Neural cell (in vitro differentiated cells): Measurements from ENCODE around the gene PLA2G4B.

Source experiments
- EZH2 ChIP-seq: fragments of 200-600, 300-800 bp; shearing (Covaris generic), sonication (generic); IDR thresholded peaks from 2 replicates; pipeline ENCODE4 v1.6.1; 2014; ENCODE audit warnings: antibody characterized with exemption, low read length, borderline replicate concordance, mild to moderate bottlenecking; ENCODE audit not compliant: insufficient read depth, poor library complexity, severe bottlenecking
- POLR2AphosphoS5 ChIP-seq: IDR thresholded peaks from 2 replicates; pipeline ENCODE4 v1.6.1; 2012
- RAD21 ChIP-seq: fragments of 450-650 bp; conservative IDR thresholded peaks from 2 replicates; pipeline ENCODE4 v1.6.1; 2014; ENCODE audit warnings: antibody characterized with exemption, mild to moderate bottlenecking, moderate library complexity
- TF ChIP-seq, protein P1 (sequence below): fragments of 450-650 bp; IDR thresholded peaks from 2 replicates; pipeline ENCODE4 v1.5.1; 2014; ENCODE audit warnings: antibody characterized with exemption, mild to moderate bottlenecking, moderate library complexity; ENCODE audit not compliant: poor library complexity, severe bottlenecking

DNA sequence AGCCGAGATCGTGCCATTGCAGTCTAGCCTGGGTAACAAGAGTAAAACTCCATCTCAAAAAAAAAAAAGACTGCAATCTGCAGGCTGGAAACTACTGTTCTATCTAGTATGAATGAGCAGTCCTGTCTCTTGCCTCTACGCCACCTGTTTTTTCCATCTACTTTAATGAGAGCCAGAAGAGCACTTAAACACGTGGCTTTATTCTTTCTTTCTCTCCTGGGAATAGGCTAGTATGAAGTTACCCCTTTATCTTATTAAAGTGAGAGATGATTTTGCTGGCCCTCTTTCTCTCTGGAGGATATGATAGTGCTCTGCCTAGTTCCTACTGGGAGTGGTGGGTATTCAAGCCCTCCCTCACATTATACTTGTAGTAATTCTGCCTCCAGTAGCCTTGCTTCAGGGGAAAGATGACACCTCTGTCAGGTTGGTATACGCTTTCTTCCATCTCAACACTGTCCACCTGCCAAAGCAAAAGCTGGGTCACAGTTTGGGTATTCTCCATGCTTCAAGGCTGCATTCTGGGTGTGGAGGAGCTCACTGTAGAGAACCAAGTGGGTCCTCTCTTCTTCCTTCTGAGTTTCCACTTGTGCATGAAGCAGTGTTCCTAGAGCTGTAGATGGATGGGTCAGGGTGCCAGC, 46.5 kb upstream of the PLA2G4B start:
- no peak for TF ChIP-seq POLR2AphosphoS5
- TF ChIP-seq EZH2 = no peak
- TF ChIP-seq, protein P1, sequence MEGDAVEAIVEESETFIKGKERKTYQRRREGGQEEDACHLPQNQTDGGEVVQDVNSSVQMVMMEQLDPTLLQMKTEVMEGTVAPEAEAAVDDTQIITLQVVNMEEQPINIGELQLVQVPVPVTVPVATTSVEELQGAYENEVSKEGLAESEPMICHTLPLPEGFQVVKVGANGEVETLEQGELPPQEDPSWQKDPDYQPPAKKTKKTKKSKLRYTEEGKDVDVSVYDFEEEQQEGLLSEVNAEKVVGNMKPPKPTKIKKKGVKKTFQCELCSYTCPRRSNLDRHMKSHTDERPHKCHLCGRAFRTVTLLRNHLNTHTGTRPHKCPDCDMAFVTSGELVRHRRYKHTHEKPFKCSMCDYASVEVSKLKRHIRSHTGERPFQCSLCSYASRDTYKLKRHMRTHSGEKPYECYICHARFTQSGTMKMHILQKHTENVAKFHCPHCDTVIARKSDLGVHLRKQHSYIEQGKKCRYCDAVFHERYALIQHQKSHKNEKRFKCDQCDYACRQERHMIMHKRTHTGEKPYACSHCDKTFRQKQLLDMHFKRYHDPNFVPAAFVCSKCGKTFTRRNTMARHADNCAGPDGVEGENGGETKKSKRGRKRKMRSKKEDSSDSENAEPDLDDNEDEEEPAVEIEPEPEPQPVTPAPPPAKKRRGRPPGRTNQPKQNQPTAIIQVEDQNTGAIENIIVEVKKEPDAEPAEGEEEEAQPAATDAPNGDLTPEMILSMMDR = no peak
- TF ChIP-seq RAD21 = no peak
